Calu3 (cell line): Measurements from ENCODE around the gene NOSIP. TPM values are rescaled to one million over a fixed set of nuclear protein-coding genes. Genes with fewer than 3 reads are reported as not detected.

Experiments
- BruUV-seq: library from RNA; stranded (reverse); fragments of 400-500 nt; replicated peaks from 2 replicates; lab custom pipeline; 2021; lab: Mats Ljungman, UMichigan
- CTCF ChIA-PET: fragments of 300-600 bp; sonication (Branson Sonifier 250); formaldehyde crosslinking; loops from one replicate; lab custom pipeline; 2022; ENCODE audit warnings: antibody characterized with exemption; lab: Charles Lee
- DNase-seq: peaks from one replicate; pipeline ENCODE4 v3.0.0; 2022
- H3K27ac Mint-ChIP-seq: one replicate; pipeline ENCODE4 v1.8.0; 2022; ENCODE audit warnings: mixed read lengths; ENCODE audit not compliant: unreplicated experiment
- H3K27me3 Mint-ChIP-seq: one replicate; pipeline ENCODE4 v1.8.0; 2022; ENCODE audit warnings: mixed read lengths; ENCODE audit not compliant: unreplicated experiment
- H3K36me3 Mint-ChIP-seq: one replicate; pipeline ENCODE4 v1.8.0; 2022; ENCODE audit warnings: mild to moderate bottlenecking, moderate library complexity, mixed read lengths; ENCODE audit not compliant: insufficient read depth, unreplicated experiment
- H3K4me1 Mint-ChIP-seq: one replicate; pipeline ENCODE4 v1.8.0; 2022; ENCODE audit warnings: mild to moderate bottlenecking, low read depth, mixed read lengths; ENCODE audit not compliant: unreplicated experiment
- H3K4me3 Mint-ChIP-seq: one replicate; pipeline ENCODE4 v1.8.0; 2022; ENCODE audit warnings: mild to moderate bottlenecking, low read depth, moderate library complexity, mixed read lengths; ENCODE audit not compliant: unreplicated experiment
- H3K9me3 Mint-ChIP-seq: one replicate; pipeline ENCODE4 v1.8.0; 2022; ENCODE audit warnings: low read depth, mixed read lengths; ENCODE audit not compliant: unreplicated experiment
- CTCF ChIP-seq: fragments of 200-600 bp; IDR thresholded peaks from one replicate; pipeline ENCODE4 v1.8.0; 2022; ENCODE audit warnings: antibody characterized with exemption; ENCODE audit not compliant: unreplicated experiment
- intact Hi-C: fragments of 100-400 bp; cut with micrococcal nuclease; formaldehyde crosslinking; loops from one replicate; pipeline ENCODE4 v1.10.0; 2022; ENCODE audit not compliant: unreplicated experiment
- total RNA-seq: library from RNA; stranded (reverse); gene quantifications from 2 replicates; pipeline ENCODE4 v1.2.3, GENCODE V29; 2022

Gene NOSIP
- total RNA-seq, 1 experiment from 2014 or later, result 76.9 TPM

- no peaks in the 10 kb centered on the region for H3K9me3 Mint-ChIP-seq
- peak; percentile 27 for DNase-seq
- no peak overlapping the region for H3K27ac Mint-ChIP-seq
- no peak for TF ChIP-seq CTCF
- H3K27me3 Mint-ChIP-seq, result no peaks in the 10 kb centered on the region
- H3K4me3 Mint-ChIP-seq, result no peak overlapping the region
- intact Hi-C loops, result no loop called here
- BruUV-seq, result no TSS peak
- H3K4me1 Mint-ChIP-seq, result peaks cover 15% of the 10 kb centered on the region
- CTCF ChIA-PET, result interaction anchor here (0.8 kb wide), 1 partner anchor 23 kb away, joined by 4 read pairs; no protein-coding TSS in a partner anchor
- peaks cover 69% of the 10 kb centered on the region for H3K36me3 Mint-ChIP-seq
Observed at GRCh38 chr19:49613374-49613773, 33.0 kb upstream of the NOSIP start.

DNA sequence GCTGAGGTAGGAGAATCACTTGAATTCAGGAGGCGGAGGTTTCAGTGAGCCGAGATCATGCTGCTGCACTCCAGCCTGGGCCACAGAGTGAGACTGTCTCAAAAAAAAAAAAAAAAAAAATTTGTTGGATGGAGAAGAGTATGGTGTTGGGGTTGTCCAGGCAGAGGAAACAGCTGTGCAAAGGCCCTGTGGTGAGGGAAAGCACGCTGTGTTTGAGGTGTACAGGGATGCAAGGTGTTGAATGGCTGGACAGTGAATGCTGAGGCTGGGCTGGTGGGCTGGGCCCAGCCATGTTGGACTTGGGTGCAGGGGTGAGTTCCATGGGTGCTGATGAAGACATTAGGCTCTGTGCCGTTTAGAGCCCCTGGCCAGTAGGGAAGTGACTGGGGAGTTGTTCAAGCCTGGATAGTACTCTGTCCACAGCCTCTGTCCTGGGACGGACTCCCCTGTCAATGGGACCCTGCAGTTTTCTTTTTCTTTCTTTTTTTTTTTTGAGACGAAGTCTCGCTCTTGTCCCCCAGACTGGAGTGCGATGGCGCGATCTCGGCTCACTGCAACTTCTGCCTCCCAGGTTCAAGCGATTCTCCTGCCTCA, 29.2 kb upstream of the NOSIP start:
- no peak for DNase-seq
- peaks cover 63% of the 10 kb centered on the region for H3K36me3 Mint-ChIP-seq
- H3K4me1 Mint-ChIP-seq, result peaks cover 15% of the 10 kb centered on the region
- CTCF ChIA-PET, result no interaction called here
- H3K9me3 Mint-ChIP-seq, result no peaks in the 10 kb centered on the region
- H3K4me3 Mint-ChIP-seq, result no peak overlapping the region
- H3K27me3 Mint-ChIP-seq, result no peaks in the 10 kb centered on the region
- intact Hi-C loops, result no loop called here
- BruUV-seq, result no TSS peak
- no peak for TF ChIP-seq CTCF
- H3K27ac Mint-ChIP-seq, result no peak overlapping the region

DNA sequence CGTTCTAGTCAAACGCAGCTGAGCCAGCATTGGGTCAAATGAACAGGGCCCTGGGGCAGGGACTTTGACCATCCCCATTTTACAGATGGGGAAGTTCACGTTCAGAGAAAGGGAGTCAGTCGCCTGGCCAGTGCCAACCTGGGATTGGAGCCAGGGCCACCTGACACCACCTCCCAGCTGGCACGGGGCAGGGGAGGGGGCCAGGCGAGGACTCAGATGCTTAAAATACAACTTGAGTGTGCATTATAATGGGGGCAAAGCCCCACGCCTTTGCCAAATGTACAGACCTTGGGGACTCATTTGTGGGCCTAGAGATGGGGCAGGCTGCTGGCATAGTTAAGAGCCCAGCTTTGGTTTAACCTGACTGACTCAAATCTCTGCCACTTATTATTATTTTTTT, 25.2 kb upstream of the NOSIP start:
- Mint-ChIP-seq H3K4me3 (no peak overlapping the region), H3K4me1 (no peaks in the 10 kb centered on the region), H3K27ac (no peak overlapping the region), H3K36me3 (peaks cover 77% of the 10 kb centered on the region), H3K9me3 (no peaks in the 10 kb centered on the region), H3K27me3 (no peaks in the 10 kb centered on the region)
- intact Hi-C loops, result no loop called here
- no peak for DNase-seq
- TF ChIP-seq CTCF, result no peak
- CTCF ChIA-PET, result no interaction called here
- BruUV-seq, result no TSS peak

GRCh38 chr19:49602806-49603205, 22.4 kb upstream of the NOSIP start:
- no peak for DNase-seq
- Mint-ChIP-seq H3K36me3 (peaks cover 87% of the 10 kb centered on the region), H3K27me3 (no peaks in the 10 kb centered on the region), H3K4me3 (no peak overlapping the region), H3K9me3 (no peaks in the 10 kb centered on the region), H3K4me1 (no peaks in the 10 kb centered on the region), H3K27ac (no peak overlapping the region)
- BruUV-seq, result no TSS peak
- CTCF ChIA-PET, result no interaction called here
- no peak for TF ChIP-seq CTCF
- intact Hi-C loops, result no loop called here
